ENCODE data around the gene PATJ. TPM values are rescaled to one million over a fixed set of nuclear protein-coding genes. Genes with fewer than 3 reads are reported as not detected.
A peak's percentile ranks its signal among the peaks of the same experiment; 100 is the strongest.
"Not testable (repeated sequence)": the region's sequence is repeated elsewhere in the genome, so short reads cannot be mapped to it uniquely, and the experiment has no call there.

The PATJ gene
- total RNA-seq (10 to 100 TPM; 33.2 to 33.8 TPM), polyA plus RNA-seq (10 to 100 TPM; 13.4 to 17.5 (median 17.3) TPM), total RNA-seq (31.8 to 244 (median 115) reads per million in 6 experiments)

- no peaks in the 10 kb centered on the region for H3K27me3 Mint-ChIP-seq
- H3K27ac Mint-ChIP-seq, result peak within 1 kb of the TSS; percentile 70 to 98 (median 94)
- H3K36me3 Mint-ChIP-seq, result no peaks in the 10 kb centered on the region
- peak; percentile 86 to 89 for ATAC-seq
- peak within 1 kb of the TSS; percentile 87 to 99 (median 93) for H3K4me3 Mint-ChIP-seq
- H3K4me1 Mint-ChIP-seq, result peaks cover 19 to 37% (median 29%) of the 10 kb centered on the region in 4 donors
- POLR2A ChIA-PET, result interaction anchor here (1.4 to 2.3 kb wide), 3 partner anchors 16 to 664 kb away, joined by 3 to 7 read pairs (median 6); partner anchors contain the start of gene TM2D1
- DNase-seq, result peak; percentile 43 to 84 (median 74)
- H3K9me3 Mint-ChIP-seq, result no peaks in the 10 kb centered on the region
Observed at GRCh38 chr1:61741711-61742619, at the start of gene PATJ. PATJ (plus strand) TSS chr1:61742480; CDS start chr1:61762893, 20,413 bp downstream.

- Mint-ChIP-seq H3K9me3 (no peaks in the 10 kb centered on the region), H3K4me3 (no peak overlapping the region), H3K27me3 (no peaks in the 10 kb centered on the region), H3K4me1 (peaks cover 0 to 4% (median under 1%) of the 10 kb centered on the region in 4 donors), H3K36me3 (peaks cover 0 to 86% (median 30%) of the 10 kb centered on the region in 3 donors), H3K27ac (peak overlapping the region in 3 of 10 donors; percentile 2 to 85 (median 13))
- DNase-seq (no peak), ATAC-seq (no peak)
- POLR2A ChIA-PET, result interaction anchor here (0.6 kb wide), 1 partner anchor 614 kb away, joined by 3 read pairs; no protein-coding TSS in a partner anchor
Observed at GRCh38 chr1:61699911-61700851, 42.1 kb upstream of the PATJ start.

GRCh38 chr1:61708953-61709907, 33.0 kb upstream of the PATJ start:
- H3K27me3 Mint-ChIP-seq, result no peaks in the 10 kb centered on the region
- H3K36me3 Mint-ChIP-seq, result peaks cover 0 to 81% (median 12%) of the 10 kb centered on the region in 3 donors
- ATAC-seq (no peak), DNase-seq (no peak)
- H3K4me3 Mint-ChIP-seq, result no peak overlapping the region
- peaks cover 2 to 20% (median 7%) of the 10 kb centered on the region in 4 donors for H3K4me1 Mint-ChIP-seq
- no peaks in the 10 kb centered on the region for H3K9me3 Mint-ChIP-seq
- peak overlapping the region in 2 of 10 donors; percentile 20 to 80 for H3K27ac Mint-ChIP-seq
- POLR2A ChIA-PET, result no interaction called here

- Mint-ChIP-seq H3K9me3 (no peaks in the 10 kb centered on the region), H3K27me3 (no peaks in the 10 kb centered on the region), H3K36me3 (peaks cover 0 to 80% (median 12%) of the 10 kb centered on the region in 3 donors), H3K4me1 (peaks cover 2 to 23% (median 10%) of the 10 kb centered on the region in 4 donors), H3K4me3 (no peak overlapping the region), H3K27ac (peak overlapping the region in 2 of 10 donors; percentile 20 to 80)
- ATAC-seq (no peak), DNase-seq (no peak)
- POLR2A ChIA-PET, result no interaction called here
Observed at GRCh38 chr1:61709908-61710289, 32.4 kb upstream of the PATJ start.

- H3K4me1 Mint-ChIP-seq, result peaks cover 2 to 27% (median 12%) of the 10 kb centered on the region in 4 donors
- H3K9me3 Mint-ChIP-seq, H3K27me3 Mint-ChIP-seq, ATAC-seq, H3K4me3 Mint-ChIP-seq, DNase-seq, POLR2A ChIA-PET, H3K27ac Mint-ChIP-seq: not testable (repeated sequence)
- peaks cover 0 to 75% (median 12%) of the 10 kb centered on the region in 3 donors for H3K36me3 Mint-ChIP-seq
Observed at GRCh38 chr1:61711257-61711656, 31.0 kb upstream of the PATJ start.

- ATAC-seq (no peak), DNase-seq (no peak)
- Mint-ChIP-seq H3K9me3 (no peaks in the 10 kb centered on the region), H3K36me3 (peaks cover 0 to 74% (median 12%) of the 10 kb centered on the region in 3 donors), H3K4me1 (peaks cover 2 to 30% (median 14%) of the 10 kb centered on the region in 4 donors), H3K4me3 (no peak overlapping the region), H3K27ac (no peak overlapping the region), H3K27me3 (no peaks in the 10 kb centered on the region)
- POLR2A ChIA-PET, result no interaction called here
Observed at GRCh38 chr1:61711969-61712368, 30.3 kb upstream of the PATJ start.

- H3K9me3 Mint-ChIP-seq, H3K27me3 Mint-ChIP-seq, ATAC-seq, DNase-seq, POLR2A ChIA-PET, H3K4me3 Mint-ChIP-seq: not testable (repeated sequence)
- Mint-ChIP-seq H3K4me1 (peaks cover 6 to 41% (median 37%) of the 10 kb centered on the region in 4 donors), H3K27ac (peak overlapping the region in 4 of 10 donors; percentile 22 to 60 (median 39)), H3K36me3 (peaks cover 0 to 64% (median 8%) of the 10 kb centered on the region in 3 donors)
Observed at GRCh38 chr1:61718996-61719663, 23.1 kb upstream of the PATJ start.

- no peak for DNase-seq
- H3K27me3 Mint-ChIP-seq, result no peaks in the 10 kb centered on the region
- peak overlapping the region; percentile 94 to 99 (median 98) for H3K27ac Mint-ChIP-seq
- peak overlapping the region; percentile 95 to 99 (median 99) for H3K4me3 Mint-ChIP-seq
- peaks cover 0 to 26% (median 5%) of the 10 kb centered on the region in 3 donors for H3K36me3 Mint-ChIP-seq
- no peak for ATAC-seq
- H3K4me1 Mint-ChIP-seq, result peaks cover 8 to 43% (median 34%) of the 10 kb centered on the region in 4 donors
- POLR2A ChIA-PET, result interaction anchor here (0.6 kb wide), 1 partner anchor 209 kb away, joined by 7 read pairs; no protein-coding TSS in a partner anchor
- no peaks in the 10 kb centered on the region for H3K9me3 Mint-ChIP-seq
Observed at GRCh38 chr1:61724506-61724812, 17.8 kb upstream of the PATJ start.

- H3K36me3 Mint-ChIP-seq, result peaks cover 0 to 22% (median 5%) of the 10 kb centered on the region in 3 donors
- POLR2A ChIA-PET, result interaction anchor here (0.6 to 1.9 kb wide), 6 partner anchors 10 to 209 kb away, joined by 3 to 10 read pairs (median 6); partner anchors contain the start of gene PATJ
- H3K4me3 Mint-ChIP-seq, result peak within 1 kb of the TSS; percentile 95 to 99 (median 99)
- H3K9me3 Mint-ChIP-seq, result no peaks in the 10 kb centered on the region
- H3K27ac Mint-ChIP-seq, result peak within 1 kb of the TSS; percentile 94 to 99 (median 98)
- no peaks in the 10 kb centered on the region for H3K27me3 Mint-ChIP-seq
- DNase-seq, result peak; percentile 70 to 89 (median 82)
- H3K4me1 Mint-ChIP-seq, result peaks cover 8 to 43% (median 34%) of the 10 kb centered on the region in 4 donors
- peak; percentile 96 for ATAC-seq
Observed at GRCh38 chr1:61724813-61725694, 17.2 kb upstream of the PATJ start, which contains the start of gene TM2D1. TM2D1 (minus strand) TSS chr1:61725141; CDS start chr1:61725120, 21 bp downstream.

- H3K4me3 Mint-ChIP-seq, result peak overlapping the region in 2 of 10 donors; percentile 48 to 50
- peak overlapping the region in 1 of 10 donors; percentile 72 for H3K27ac Mint-ChIP-seq
- ATAC-seq, result no peak
- H3K4me1 Mint-ChIP-seq, result peaks cover 8 to 32% (median 25%) of the 10 kb centered on the region in 4 donors
- no peak for DNase-seq
- no peaks in the 10 kb centered on the region for H3K27me3 Mint-ChIP-seq
- H3K36me3 Mint-ChIP-seq, result peaks cover 0 to 5% (median 3%) of the 10 kb centered on the region in 3 donors
- H3K9me3 Mint-ChIP-seq, result no peaks in the 10 kb centered on the region
- POLR2A ChIA-PET, result interaction anchor here (0.5 to 0.6 kb wide), 2 partner anchors 10 to 56 kb away, joined by 3 to 7 read pairs; no protein-coding TSS in a partner anchor
Observed at GRCh38 chr1:61727544-61727943, 14.7 kb upstream of the PATJ start.
